Stimulated activated CD4-positive, alpha-beta T cell treated with anti-CD3 and anti-CD28 coated beads, Interleukin-4, amount 100 ng/mL, for 4 hours (primary cell): Measurements from ENCODE around the gene CWC22.
"Not testable (repeated sequence)": the region's sequence is repeated elsewhere in the genome, so short reads cannot be mapped to it uniquely, and the experiment has no call there.

Experiments used
- DNase-seq, 2 experiments: peaks; one replicate each; pipeline ENCODE4 v3.0.0-alpha.2; 2020

CWC22 gene

GRCh38 chr2:180003073-180003472 lies 4.0 kb downstream of the CWC22 start:
- DNase-seq: no peak

- no peak for DNase-seq
Observed at GRCh38 chr2:180002198-180002770, 4.8 kb downstream of the CWC22 start.

- DNase-seq: no peak
Observed at GRCh38 chr2:180001726-180002125, 5.4 kb downstream of the CWC22 start.

GRCh38 chr2:180000434-180000833 lies 6.7 kb downstream of the CWC22 start:
- no peak for DNase-seq

GRCh38 chr2:179999000-179999399 lies 8.1 kb downstream of the CWC22 start:
- no peak for DNase-seq

- no peak for DNase-seq
Observed at GRCh38 chr2:179995741-179996515, 11.2 kb downstream of the CWC22 start.

GRCh38 chr2:179991344-179991743 lies 15.8 kb downstream of the CWC22 start:
- no peak for DNase-seq

GRCh38 chr2:179990676-179991317 lies 16.3 kb downstream of the CWC22 start:
- DNase-seq: no peak

GRCh38 chr2:179987916-179988315 lies 19.2 kb downstream of the CWC22 start:
- DNase-seq: no peak

GRCh38 chr2:179985163-179985820 lies 21.8 kb downstream of the CWC22 start:
- no peak for DNase-seq

- no peak for DNase-seq
Observed at GRCh38 chr2:179983250-179983932, 23.7 kb downstream of the CWC22 start.

GRCh38 chr2:179981085-179981484 lies 26.0 kb downstream of the CWC22 start:
- no peak for DNase-seq

- no peak for DNase-seq
Observed at GRCh38 chr2:179974761-179975160, 32.3 kb downstream of the CWC22 start.

- DNase-seq: no peak
Observed at GRCh38 chr2:179966778-179967394, 40.2 kb downstream of the CWC22 start.

- no peak for DNase-seq
Observed at GRCh38 chr2:179965291-179966258, 41.5 kb downstream of the CWC22 start.

GRCh38 chr2:179963626-179964025 lies 43.5 kb downstream of the CWC22 start:
- no peak for DNase-seq

GRCh38 chr2:179958251-179958650 lies 48.8 kb downstream of the CWC22 start:
- not testable (repeated sequence) for DNase-seq

- no peak for DNase-seq
Observed at GRCh38 chr2:179954026-179954425, 53.1 kb downstream of the CWC22 start.

GRCh38 chr2:179953359-179953758 lies 53.7 kb downstream of the CWC22 start:
- DNase-seq: no peak

- DNase-seq: no peak
Observed at GRCh38 chr2:179952658-179953057, 54.4 kb downstream of the CWC22 start.

- DNase-seq: no peak
Observed at GRCh38 chr2:179951680-179952079, 55.4 kb downstream of the CWC22 start.
